C4-2B (cell line): ENCODE data around the gene GAST.

Experiments
- ZFX ChIP-seq: fragments of 450-650 bp; IDR thresholded peaks from 2 replicates; pipeline ENCODE4 v1.6.1; 2017
- TF ChIP-seq, protein P1 (sequence below): fragments of 450-650 bp; conservative IDR thresholded peaks from 2 replicates; pipeline ENCODE4 v1.5.1; 2017; ENCODE audit warnings: mild to moderate bottlenecking

DNA sequence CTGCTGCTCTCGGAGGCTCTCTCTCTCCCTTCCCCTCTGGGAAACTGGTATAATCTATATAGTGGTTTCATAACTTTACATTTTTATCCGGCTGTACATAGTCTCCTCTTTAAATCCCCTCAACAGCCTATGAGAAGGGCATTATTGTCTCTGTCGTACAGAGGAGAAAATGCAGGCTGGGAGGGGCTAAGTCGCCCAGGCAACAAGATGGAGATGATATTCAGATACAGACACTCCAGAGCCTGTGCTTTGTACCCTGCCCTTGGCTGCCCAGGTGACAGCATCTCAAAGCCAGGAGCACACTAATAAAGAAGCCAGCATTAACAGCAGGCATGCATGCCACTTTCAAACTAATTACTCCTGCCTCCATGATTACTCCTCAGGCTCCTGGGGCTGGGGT lies 28.1 kb upstream of the GAST start:
- TF ChIP-seq, protein P1, sequence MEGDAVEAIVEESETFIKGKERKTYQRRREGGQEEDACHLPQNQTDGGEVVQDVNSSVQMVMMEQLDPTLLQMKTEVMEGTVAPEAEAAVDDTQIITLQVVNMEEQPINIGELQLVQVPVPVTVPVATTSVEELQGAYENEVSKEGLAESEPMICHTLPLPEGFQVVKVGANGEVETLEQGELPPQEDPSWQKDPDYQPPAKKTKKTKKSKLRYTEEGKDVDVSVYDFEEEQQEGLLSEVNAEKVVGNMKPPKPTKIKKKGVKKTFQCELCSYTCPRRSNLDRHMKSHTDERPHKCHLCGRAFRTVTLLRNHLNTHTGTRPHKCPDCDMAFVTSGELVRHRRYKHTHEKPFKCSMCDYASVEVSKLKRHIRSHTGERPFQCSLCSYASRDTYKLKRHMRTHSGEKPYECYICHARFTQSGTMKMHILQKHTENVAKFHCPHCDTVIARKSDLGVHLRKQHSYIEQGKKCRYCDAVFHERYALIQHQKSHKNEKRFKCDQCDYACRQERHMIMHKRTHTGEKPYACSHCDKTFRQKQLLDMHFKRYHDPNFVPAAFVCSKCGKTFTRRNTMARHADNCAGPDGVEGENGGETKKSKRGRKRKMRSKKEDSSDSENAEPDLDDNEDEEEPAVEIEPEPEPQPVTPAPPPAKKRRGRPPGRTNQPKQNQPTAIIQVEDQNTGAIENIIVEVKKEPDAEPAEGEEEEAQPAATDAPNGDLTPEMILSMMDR = no peak
- TF ChIP-seq ZFX = no peak
